Epithelial cell of esophagus (primary cell): ENCODE measurements around the gene SSH3.

Source experiments
- DNase-seq: peaks from one replicate; pipeline ENCODE4 v3.0.0; 2010; ENCODE audit warnings: low read depth
- H3K4me3 ChIP-seq: 2 replicates; pipeline ENCODE4 v1.5.1; 2011; ENCODE audit warnings: mild to moderate bottlenecking, low read length, control low read depth
- TF ChIP-seq, protein P1 (sequence below): IDR thresholded peaks from 2 replicates; pipeline ENCODE4 v1.5.1; 2011; ENCODE audit warnings: low read depth, mild to moderate bottlenecking, low read length, control low read depth, inconsistent platforms; ENCODE audit not compliant: insufficient read depth; ENCODE audit errors: missing control alignments

The SSH3 gene

GRCh38 chr11:67291481-67292381, 11.6 kb upstream of the SSH3 start:
- no peak for DNase-seq
- TF ChIP-seq, protein P1, sequence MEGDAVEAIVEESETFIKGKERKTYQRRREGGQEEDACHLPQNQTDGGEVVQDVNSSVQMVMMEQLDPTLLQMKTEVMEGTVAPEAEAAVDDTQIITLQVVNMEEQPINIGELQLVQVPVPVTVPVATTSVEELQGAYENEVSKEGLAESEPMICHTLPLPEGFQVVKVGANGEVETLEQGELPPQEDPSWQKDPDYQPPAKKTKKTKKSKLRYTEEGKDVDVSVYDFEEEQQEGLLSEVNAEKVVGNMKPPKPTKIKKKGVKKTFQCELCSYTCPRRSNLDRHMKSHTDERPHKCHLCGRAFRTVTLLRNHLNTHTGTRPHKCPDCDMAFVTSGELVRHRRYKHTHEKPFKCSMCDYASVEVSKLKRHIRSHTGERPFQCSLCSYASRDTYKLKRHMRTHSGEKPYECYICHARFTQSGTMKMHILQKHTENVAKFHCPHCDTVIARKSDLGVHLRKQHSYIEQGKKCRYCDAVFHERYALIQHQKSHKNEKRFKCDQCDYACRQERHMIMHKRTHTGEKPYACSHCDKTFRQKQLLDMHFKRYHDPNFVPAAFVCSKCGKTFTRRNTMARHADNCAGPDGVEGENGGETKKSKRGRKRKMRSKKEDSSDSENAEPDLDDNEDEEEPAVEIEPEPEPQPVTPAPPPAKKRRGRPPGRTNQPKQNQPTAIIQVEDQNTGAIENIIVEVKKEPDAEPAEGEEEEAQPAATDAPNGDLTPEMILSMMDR: no peak
- H3K4me3 ChIP-seq: no peak overlapping the region

DNA sequence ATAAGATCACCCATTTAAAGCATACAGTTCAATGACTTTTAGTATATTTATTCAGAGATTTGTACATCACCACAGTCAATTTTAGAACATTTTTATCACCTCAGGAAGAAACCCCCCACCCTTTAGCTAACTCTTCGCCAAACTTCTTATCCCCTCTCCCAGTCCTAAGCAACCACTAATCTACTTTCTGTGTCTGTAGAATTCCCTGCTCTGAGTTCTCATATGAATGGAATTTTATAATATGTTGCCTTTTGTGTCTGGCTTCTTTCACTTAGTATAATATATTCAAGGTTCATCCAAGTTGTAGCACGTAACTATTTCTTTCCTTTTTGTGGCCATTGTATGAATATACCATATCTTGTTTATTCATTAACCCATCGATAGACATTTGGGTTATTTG, 10.7 kb upstream of the SSH3 start:
- H3K4me3 ChIP-seq: no peak overlapping the region
- TF ChIP-seq, protein P1: no peak
- no peak for DNase-seq

DNA sequence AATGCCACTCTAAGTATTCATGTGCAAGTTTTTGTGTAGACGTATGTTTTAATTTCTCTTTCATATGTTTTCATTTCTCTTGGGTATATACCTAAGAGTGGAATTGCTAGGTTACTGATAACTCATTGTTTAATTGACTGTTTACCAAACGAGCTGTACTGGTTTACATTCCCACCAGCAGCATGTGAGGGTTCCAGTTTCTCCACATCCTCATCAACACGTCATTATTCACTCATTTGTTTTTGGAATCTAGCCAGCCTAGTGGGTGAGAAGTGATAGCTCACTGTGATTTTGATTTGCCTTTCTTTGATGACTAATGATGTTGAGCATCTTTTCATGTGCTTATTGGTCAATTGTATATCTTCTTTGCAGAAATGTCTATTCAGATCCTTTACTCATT, 10.2 kb upstream of the SSH3 start:
- H3K4me3 ChIP-seq: no peak overlapping the region
- peak; percentile 99 for DNase-seq
- TF ChIP-seq, protein P1: no peak

DNA sequence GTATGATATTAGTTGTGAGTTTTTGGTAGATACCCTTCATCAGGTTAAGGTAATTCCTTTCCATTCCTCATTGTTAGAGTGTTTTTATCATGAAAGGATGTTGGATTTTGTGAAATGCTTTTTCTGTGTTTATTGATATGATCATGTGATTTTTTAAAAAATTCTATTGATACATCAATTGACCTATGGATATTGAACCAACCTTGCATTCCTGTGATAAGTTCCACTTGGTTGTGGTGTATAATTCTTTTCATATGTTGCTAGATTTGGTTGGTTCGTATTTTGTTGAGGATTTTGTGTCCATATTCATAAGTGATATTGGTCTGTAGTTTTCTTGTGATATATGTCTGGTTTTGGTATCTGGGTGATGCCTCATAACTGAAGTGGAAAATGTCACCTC, 7.5 kb upstream of the SSH3 start:
- TF ChIP-seq, protein P1: no peak
- no peak for DNase-seq

DNA sequence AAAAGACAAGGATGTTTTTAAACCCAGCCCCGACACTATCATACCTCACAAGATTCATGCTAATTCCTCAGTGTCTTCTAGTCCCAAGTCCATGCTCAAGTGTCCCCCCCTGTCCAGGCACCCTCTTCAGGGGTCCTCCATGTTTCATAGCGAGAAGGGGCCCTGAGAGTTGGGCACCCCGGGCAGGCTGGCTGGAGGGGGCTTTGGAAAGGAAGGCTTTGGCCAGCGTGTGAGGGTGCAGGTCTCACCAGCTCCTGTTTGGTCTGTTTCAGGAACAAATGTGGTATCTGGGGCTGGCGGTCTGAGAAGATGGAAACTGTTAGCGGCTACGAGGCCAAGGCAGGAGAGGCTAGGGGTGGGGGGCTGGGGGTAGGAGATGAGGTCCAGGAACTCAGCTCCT, 4.5 kb upstream of the SSH3 start:
- no peak for DNase-seq
- TF ChIP-seq, protein P1: no peak
- no peak overlapping the region for H3K4me3 ChIP-seq

More for the DNA sequence above, 7.5 kb upstream of the SSH3 start:
- no peak overlapping the region for H3K4me3 ChIP-seq

DNA sequence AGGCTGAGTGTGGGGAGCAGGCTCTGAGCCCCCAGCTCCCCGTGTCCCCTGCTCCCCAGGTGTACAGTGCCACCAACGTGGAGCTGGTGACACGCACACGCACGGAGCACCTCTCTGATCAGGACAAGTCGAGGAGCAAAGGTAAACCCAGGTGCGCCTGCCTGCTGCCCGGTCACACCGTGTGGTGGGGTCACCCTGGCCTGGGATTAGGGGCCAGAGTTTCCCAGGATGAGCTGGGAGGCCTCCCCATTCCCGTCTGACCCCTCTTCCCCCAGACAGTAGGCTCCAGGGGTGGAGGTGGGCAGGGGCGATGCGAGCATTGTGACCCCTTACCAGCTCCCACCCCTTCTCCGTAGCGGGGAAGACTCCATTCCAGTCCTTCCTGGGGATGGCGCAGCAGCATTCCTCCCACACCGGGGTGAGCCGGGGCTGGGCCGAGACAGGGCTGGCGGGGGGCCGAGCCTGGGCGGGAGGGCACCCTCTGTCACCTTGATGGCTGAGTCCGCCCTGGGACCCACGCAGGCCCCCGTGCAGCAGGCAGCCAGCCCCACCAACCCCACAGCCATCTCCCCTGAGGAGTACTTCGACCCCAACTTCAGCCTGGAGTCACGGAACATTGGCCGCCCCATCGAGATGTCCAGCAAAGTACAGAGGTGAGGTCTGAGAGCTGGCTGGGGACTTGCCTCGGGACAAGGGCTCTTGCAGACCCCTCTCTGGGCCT, 3.7 kb upstream of the SSH3 start:
- no peak overlapping the region for H3K4me3 ChIP-seq
- TF ChIP-seq, protein P1: no peak
- DNase-seq: no peak
